EL (cell line): Measurements from ENCODE around the gene RSPH1.

Source experiments
- DNase-seq: peaks from one replicate; pipeline ENCODE4 v3.0.0-alpha.2; 2016

Gene RSPH1

GRCh38 chr21:42443181-42443785 is 52.7 kb downstream of the RSPH1 start:
- DNase-seq: no peak

DNA sequence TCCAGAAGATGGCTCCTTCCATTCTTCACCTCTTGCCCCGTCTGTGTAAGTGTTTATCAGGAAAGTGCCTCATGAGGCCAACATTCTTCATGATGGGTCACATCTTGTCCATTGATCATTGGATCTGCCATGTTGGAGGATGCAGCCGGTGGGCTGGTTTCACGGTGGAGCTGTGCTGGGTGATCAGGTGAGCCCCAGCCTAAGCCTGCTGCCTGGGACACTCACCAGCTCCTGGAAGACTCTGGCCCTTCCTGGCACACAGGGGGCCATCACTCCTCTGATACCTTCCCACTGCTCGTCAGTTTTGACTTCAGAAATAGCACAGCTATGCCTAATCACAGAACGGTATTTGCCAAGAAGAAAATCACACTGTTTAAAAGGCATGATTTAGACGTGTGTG is 54.1 kb downstream of the RSPH1 start:
- DNase-seq: no peak

DNA sequence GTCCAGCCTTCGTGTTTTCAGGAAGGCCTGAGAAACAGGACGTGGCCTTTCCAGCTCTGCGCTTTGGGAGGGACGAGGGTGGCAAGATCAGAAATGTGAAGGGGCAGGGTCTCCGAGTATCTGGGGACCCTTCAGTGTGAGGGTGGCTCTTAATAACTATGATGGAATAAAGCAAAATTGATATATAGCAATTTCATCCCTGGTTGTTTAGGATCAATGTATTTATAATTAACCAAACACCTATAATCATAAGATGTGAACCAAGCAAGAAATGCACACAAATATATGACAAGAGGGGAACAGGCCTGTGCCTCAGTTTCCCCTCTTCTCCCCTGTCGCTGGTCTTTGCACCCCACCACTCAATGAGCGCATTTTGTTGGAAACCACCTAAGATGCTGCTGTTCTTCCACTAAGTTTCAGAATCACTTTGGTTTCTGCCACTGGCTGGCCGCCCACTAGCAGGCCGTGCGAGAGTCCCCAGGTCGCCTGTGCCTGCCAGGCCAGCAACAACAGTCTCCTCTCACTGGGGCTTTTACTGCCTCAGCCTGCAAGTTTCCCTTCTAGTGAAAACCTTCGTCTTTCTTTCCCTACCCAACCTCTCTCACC is 55.7 kb downstream of the RSPH1 start:
- no peak for DNase-seq

DNA sequence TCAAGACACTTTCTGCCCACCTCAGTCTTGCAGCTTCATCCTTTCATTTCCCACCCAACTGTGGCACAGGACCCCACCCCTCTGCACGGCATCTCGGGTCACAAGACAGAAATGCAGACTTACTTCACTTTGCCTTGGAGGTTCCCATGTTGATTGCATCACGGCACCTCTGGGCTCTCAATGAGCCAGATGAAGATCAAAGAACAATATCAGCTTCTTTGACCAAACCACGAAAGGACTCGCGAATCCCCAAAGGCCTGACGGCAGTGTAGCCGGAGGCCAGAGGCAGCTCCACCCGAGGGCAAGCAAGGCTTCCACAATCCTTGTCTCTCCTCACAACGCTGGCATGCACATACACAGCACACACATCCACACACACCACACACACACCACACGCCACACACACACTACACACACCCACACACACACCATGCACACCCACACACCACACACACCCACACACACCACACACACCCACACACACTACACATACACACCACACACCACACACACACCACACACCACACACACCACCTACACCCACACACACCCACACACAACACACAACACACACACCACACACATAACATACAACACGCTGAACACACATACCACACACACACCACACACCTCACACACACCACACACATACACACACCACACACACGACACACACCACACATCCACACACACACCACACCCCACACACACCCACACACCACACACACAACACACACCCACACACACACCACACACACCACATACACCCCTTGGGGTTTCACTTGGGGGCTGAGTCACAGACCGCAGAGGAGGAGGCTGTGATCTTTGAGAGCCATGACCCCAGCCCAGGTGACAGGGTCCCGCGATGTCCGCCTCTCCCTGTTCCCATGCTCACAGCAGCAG is 56.5 kb downstream of the RSPH1 start:
- DNase-seq: no peak

DNA sequence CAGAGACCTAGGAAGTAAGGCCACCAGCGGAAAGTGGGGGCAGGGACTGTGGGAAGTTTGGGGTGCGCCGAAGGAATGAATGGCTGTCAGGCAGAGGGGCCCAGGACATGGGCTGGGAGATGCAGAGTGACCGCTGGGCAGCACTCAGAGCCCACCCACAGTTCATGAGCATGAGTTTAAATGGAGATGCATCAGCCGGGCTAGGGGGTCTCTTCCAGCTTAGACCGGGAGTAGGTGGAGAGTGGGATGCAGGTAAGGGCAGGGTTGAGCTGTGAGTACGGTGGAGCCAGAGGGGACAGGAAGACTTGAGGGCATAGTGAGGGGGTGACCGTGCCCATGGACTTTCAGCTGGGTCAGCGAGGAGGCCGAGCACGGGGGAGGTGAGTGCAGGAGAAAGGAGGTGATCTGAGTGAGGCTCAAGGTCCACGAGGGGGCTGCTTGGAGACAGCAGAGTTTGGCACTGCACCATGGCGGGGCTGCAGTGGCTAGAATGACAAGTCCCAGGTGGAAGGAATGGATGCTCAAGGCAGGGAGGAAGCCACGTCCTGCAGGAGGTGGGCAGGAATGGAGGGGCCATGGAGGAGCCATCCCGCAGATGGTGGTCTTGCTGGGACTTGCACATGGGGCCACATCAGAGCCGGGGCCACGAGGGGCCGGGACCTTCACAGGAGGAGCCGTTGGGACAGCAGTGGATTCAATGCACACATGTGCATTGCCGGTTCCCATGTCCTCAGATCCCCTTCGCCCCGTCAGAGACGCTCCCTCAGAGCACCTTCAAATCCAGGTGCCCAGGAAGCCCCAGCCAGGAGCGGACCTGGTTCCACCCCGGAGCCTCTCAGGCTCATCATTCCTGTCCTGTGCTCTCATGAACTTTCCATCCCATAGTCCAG is 57.5 kb downstream of the RSPH1 start:
- DNase-seq: no peak

DNA sequence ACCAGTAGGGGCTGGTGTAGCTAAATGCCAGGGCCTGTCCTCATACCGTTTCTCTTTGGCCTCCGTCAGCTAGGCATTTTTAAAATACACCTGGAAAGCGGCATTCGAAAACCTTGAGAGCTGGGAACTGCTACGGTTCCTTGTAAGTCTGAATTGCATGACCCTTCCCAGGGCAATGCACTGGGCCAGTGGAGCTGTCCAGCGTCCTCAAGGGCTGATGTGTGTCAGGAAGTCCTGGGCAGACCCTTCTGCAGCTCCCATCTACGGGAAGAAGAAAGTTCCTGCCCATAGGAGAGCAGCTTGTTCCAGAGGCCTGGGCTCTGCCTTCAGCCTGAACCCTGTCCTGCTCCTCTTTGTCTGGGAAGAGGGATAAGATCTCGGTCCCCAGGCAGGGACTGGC is 58.2 kb downstream of the RSPH1 start:
- no peak for DNase-seq

DNA sequence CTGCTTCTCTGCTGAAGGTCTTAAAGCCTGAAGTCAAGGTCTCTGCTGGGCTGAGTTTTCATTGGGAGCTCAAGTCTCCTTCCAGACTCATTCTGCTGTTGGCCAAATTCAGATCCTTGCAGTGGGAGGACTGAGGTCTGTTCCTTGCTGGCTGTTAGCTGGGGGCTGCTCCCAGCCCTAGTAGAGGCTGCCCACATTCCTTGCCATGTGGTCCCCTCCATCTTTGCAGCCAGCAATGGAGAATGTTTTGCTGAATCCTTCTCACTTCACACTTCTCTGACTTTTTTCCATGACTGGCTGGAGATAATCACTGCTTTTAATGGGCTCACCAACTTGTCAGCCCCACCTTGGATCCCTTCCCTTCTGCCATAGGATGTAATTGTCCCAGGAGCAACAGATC is 59.1 kb downstream of the RSPH1 start:
- DNase-seq: no peak

GRCh38 chr21:42435833-42436232 is 60.2 kb downstream of the RSPH1 start:
- no peak for DNase-seq

DNA sequence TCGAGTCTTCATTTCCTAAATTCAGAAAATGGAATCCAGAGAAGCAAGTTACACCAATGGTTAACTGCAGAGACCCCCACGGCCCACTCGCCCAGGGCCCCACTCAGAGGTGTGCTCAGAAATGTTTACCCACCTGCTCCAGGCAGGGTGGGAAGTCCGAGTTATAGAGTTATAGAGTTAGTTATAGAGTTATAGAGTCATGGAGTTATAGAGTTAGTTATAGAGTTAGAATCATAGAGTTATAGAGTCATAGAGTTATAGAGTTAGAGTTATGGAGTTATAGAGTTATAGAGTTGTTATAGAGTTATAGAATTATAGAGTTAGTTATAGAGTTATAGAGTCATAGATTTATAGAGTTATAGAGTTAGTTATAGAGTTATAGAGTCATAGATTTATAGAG is 60.6 kb downstream of the RSPH1 start:
- DNase-seq: no peak

GRCh38 chr21:42434884-42435283 is 61.1 kb downstream of the RSPH1 start:
- DNase-seq: no peak

DNA sequence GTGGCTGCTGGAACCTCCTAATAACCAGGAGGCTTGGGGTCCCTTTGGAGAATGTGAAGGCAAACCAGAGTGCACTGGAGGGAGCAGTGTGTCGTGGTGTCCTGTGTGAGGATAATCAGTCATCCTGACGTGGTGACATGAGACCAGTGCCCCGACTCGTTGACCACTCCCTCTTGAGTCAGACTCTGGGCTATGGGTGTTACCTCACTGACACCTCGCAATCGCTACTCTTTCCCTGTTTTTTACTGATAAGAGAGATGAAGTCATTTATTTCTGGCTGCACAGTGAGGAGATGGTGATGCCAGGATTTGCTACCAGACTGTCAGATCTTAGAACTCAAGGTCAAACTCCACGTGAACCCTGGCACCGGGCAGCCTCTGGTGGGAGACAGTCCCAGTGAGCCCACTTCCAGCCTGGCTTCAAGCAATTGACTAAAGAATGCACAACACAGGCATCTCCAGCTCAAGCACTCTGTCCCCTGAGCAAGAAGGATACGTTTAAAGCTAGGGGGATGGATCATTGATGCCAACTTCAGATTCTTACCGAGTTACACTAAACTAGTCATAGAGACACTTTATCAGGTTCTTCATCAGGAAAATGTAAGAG is 62.0 kb downstream of the RSPH1 start:
- no peak for DNase-seq

GRCh38 chr21:42432695-42433094 is 63.3 kb downstream of the RSPH1 start:
- no peak for DNase-seq

DNA sequence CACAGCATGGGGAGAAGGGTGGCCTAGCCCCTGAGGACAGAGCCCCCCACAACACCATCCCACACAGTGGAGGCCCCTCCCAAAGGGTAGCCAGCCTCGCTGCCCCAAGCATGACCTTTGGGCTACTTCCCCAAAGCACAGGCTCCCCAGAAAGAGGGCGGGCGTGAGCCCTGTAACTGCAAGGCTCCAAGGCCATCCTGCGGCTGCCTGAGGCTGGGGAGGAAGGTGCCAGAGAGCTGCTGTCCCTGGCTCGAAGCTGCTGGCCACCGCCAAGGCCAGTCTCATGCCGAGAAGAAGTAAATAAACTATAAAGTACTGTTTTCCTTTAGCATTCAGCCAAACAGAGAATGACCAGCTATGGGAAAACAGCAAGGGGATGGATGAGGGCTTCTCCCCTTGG is 64.8 kb downstream of the RSPH1 start:
- DNase-seq: no peak

DNA sequence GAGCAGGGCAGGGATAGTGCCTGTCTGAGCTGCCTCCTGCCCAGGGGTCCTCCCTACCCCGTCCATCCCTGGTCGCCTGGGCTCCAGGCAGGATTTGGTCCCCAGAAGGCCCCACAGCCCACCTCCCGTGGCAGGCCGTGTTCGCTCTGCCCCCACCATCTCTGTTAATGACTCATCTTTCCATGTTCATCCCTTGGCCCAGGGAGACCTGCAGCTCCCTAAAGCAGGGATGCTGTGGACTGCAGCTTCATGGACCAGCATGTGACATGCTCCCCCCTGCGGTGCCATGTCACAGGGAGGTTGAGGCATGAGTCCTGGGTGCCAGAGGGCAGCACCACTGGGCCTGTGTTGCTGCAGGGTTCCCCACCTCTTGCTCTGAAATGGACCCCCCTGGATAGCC is 65.5 kb downstream of the RSPH1 start:
- DNase-seq: no peak

GRCh38 chr21:42429856-42430255 is 66.2 kb downstream of the RSPH1 start:
- no peak for DNase-seq

GRCh38 chr21:42429021-42429420 is 67.0 kb downstream of the RSPH1 start:
- DNase-seq: no peak

GRCh38 chr21:42427809-42428419 is 68.1 kb downstream of the RSPH1 start:
- DNase-seq: no peak

DNA sequence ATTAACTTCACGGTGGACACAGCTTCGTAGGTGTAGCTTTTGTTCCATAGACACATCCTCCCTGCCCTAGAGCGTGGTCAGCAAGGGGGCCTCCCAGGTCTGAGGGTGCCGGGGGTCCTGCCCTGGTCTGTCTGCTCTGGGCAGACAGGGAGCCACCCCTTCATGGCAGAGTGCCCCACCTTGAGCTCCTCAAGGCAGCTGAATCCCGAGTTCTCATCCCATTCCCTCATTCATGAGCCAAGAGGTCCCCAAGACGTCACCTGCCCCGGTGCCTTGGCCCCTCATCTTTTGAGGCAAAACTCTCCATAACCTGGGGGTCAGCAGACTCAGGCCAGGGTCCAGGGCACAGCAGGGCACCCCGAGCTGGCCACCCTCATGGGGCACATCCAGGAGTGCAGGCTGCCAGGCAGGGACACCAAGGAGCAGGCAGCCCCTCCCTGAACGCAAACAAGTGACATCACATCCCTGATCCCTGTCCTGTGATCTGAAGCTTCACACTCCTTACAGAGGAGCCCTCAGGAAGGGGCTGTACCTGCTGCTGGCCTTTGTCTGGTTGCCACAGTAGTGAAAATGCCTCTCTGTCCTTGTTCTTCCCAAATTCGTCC is 69.0 kb downstream of the RSPH1 start:
- DNase-seq: no peak

DNA sequence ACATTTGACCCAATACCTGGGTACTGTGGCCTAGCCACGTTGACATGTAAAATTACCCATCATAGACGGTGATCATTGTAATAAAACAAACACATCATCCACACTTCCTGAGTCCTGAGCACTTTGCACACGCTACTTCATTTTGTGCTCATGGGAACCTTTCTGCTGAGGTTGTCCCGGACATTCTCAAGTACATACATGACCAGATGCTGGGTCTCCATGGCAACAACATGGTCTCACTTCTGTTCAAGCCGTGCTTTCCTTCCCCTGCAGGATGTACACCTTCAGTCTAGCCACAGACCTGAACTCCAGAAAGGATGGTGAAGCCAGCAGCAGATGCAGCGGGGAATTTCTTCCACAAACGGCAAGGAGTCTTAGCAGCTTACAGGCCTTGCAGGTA is 69.6 kb downstream of the RSPH1 start:
- no peak for DNase-seq

DNA sequence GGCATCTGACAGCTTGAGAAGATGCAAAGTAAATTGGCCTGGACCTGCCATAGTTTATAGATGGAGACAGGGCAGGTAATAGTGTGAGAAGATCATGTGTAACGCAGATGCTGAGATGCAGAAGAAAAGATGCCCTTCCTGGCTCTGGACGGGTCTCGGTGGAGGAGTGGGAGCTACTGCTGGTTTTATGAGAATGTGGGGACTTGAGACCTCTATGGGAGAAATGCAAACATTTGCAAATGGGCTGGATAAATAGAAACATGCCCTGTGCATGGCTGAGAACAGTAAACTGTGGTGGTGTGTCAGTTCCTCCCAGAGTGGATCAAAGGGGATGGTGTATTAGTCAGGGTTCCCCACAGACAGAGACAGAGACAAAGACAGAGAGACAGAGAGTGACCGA is 70.4 kb downstream of the RSPH1 start:
- no peak for DNase-seq

GRCh38 chr21:42424914-42425541 is 71.0 kb downstream of the RSPH1 start:
- DNase-seq: no peak
